Measurements from ENCODE around the gene NID1.

DNA sequence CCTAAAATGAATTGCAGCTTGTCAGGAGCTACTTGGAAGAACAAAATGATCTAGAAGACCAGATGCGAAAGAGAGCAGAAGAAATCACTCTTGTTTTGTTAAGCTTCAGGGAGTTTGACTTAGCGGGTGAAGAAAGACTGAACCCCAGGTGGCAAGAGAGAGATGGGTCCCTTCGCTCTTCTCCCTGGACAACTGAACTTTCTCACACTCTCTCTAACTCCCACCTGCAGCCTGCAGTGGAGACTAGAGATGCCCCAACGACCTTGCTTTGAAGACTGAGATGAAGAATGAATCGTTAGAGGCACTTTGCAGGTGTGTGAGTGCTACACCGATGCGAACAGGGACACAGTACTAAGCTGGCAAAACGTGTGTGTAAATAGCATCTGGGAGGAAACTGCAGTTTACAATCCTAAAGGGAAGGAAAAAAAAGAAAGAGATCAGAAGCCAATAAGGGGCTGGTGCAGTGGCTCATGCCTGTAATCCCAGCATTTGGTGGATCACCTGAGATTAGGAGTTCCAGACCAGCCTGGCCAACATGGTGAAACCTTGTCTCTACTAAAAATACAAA is 133.6 kb downstream of the NID1 start:
- TF ChIP-seq EP300 (IDR thresholded peaks at IDR 0.05): no peak
- no peak for TF ChIP-seq CTCF (IDR thresholded peaks at IDR 0.05)
- TF ChIP-seq POLR2A (IDR thresholded peaks at IDR 0.05): no peak
- TF ChIP-seq POLR2AphosphoS5 (IDR thresholded peaks at IDR 0.05): no peak

Measured in upper lobe of left lung (tissue), 4 donors.